HUES48 (cell line): ENCODE results near the gene TTC13.
A peak's percentile ranks its signal among the peaks of the same experiment; 100 is the strongest.
"Not testable (repeated sequence)": the region's sequence is repeated elsewhere in the genome, so short reads cannot be mapped to it uniquely, and the experiment has no call there.

Experiments
- H3K27ac ChIP-seq: one replicate; pipeline ENCODE4 v1.7.0; 2013; ENCODE audit warnings: low read depth, low read length, inconsistent platforms
- H3K27me3 ChIP-seq: 2 replicates; pipeline ENCODE4 v1.6.1; 2013; ENCODE audit warnings: mild to moderate bottlenecking, low read length; ENCODE audit not compliant: control insufficient read depth, insufficient read depth
- H3K36me3 ChIP-seq: 2 replicates; pipeline ENCODE4 v1.6.1; 2013; ENCODE audit warnings: low read length; ENCODE audit not compliant: control insufficient read depth, insufficient read depth
- H3K4me1 ChIP-seq: 2 replicates; pipeline ENCODE4 v1.6.1; 2013; ENCODE audit warnings: mild to moderate bottlenecking, low read length; ENCODE audit not compliant: control insufficient read depth, insufficient read depth
- H3K4me3 ChIP-seq: 2 replicates; pipeline ENCODE4 v1.5.1; 2013; ENCODE audit warnings: mild to moderate bottlenecking, low read depth, low read length
- H3K9ac ChIP-seq: 2 replicates; pipeline ENCODE4 v1.6.1; 2013; ENCODE audit warnings: mild to moderate bottlenecking, low read depth, low read length, moderate library complexity
- H3K9me3 ChIP-seq: 2 replicates; pipeline ENCODE4 v1.6.1; 2013; ENCODE audit warnings: low read length; ENCODE audit not compliant: control insufficient read depth, insufficient read depth

Gene TTC13

GRCh38 chr1:230992100-230992774, 13.6 kb upstream of the TTC13 start:
- Histone ChIP-seq H3K27ac (no peak overlapping the region), H3K36me3 (peaks cover 33% of the 10 kb centered on the region), H3K9ac (no peak overlapping the region), H3K27me3 (peaks cover 5% of the 10 kb centered on the region), H3K4me1 (no peaks in the 10 kb centered on the region), H3K4me3 (no peak overlapping the region), H3K9me3 (no peaks in the 10 kb centered on the region)

GRCh38 chr1:230987448-230987847, 8.8 kb upstream of the TTC13 start:
- Histone ChIP-seq H3K9me3 (no peaks in the 10 kb centered on the region), H3K36me3 (peaks cover 19% of the 10 kb centered on the region; the same call in 1 of the 2 replicates), H3K27ac (no peak overlapping the region), H3K4me1 (peaks cover 17% of the 10 kb centered on the region), H3K27me3 (peaks cover 52% of the 10 kb centered on the region), H3K4me3 (no peak overlapping the region), H3K9ac (no peak overlapping the region)

DNA sequence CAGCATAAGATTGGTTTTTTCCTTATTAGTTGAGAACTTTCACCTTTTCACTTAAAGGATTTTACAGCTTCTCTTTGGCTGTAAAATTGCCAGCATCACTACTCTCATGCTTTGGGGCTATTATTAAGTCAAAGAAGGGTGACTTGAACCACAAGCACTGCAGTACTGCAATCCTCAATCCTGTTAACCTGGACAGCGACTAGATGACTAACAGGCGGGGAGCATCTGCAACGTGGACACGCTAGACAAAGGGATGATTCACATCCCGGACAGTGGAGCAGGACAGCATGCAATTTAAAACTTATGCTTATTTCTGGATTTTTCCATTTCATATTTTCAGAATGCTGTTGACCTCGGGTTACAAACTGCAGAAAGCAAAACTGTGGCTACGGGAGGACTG, 8.3 kb upstream of the TTC13 start:
- H3K9me3 ChIP-seq, result no peaks in the 10 kb centered on the region
- H3K9ac ChIP-seq, result no peak overlapping the region
- peaks cover 15% of the 10 kb centered on the region; the same call in 1 of the 2 replicates for H3K36me3 ChIP-seq
- H3K27ac ChIP-seq, result no peak overlapping the region
- peaks cover 57% of the 10 kb centered on the region for H3K27me3 ChIP-seq
- H3K4me1 ChIP-seq, result peaks cover 17% of the 10 kb centered on the region
- no peak overlapping the region for H3K4me3 ChIP-seq

DNA sequence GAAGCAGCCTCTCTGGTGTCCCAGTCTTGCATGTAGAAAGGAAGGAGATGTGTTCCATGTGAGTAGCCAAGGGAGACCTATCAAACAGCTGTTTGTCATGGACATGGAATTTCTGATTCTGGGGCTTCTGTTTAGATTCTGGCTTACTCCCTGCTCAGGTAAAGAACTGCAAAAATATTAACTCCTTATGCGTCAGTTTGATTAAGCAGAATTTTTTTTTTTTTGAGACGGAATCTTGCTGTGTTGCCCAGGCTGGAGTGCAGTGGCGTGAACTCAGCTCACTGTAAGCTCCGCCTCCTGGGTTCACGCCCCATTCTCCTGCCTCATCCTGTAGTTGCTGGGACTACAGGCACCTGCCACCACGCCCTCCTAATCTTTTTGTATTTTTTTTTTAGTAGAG, 7.0 kb upstream of the TTC13 start:
- no peak overlapping the region for H3K27ac ChIP-seq
- H3K4me3 ChIP-seq, result no peak overlapping the region
- no peaks in the 10 kb centered on the region for H3K9me3 ChIP-seq
- peaks cover 10% of the 10 kb centered on the region; the same call in 1 of the 2 replicates for H3K36me3 ChIP-seq
- peaks cover 17% of the 10 kb centered on the region for H3K4me1 ChIP-seq
- peaks cover 67% of the 10 kb centered on the region for H3K27me3 ChIP-seq
- H3K9ac ChIP-seq, result no peak overlapping the region

DNA sequence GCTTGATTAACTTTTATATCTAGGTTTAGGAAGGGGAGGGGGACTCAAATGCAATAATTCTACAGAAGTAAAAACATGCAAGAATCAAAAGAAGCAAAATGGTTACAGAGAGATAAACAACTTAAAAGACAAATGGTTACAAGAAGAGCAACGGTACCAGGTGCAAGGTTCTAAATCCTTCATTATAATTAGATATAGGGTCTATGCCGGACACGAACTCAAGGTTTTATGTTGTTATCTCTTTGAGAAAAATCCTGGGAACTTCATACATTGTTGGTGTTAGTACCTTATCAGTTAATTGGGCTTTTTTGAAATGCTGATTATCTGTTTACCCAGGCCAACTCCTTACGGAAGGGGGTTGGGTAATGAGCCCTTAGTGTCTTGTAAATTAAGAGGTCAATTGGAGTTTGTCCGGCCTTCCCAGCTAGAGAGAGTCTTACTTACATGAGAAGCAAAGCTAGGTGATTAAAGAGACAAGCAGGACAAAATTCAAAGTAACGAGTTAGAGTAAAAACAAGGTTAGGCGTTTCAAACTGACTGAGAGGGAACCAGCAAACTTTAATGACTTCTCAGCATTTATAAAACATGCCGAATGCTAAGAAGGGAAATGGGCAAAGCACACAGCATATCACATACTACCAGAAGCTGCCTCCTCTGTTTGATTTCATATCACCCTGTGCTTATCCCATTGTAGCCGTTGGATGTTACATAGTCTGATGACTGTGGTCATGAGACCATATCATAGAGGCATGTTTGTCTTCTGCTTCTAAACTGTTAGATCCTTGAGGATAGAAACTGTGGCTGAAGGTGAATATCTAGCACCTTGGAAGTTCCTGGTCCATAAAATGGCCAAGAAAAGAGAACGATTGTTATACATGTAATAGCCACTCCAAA, 6.2 kb upstream of the TTC13 start:
- peaks cover 17% of the 10 kb centered on the region for H3K4me1 ChIP-seq
- not testable (repeated sequence) for H3K9me3 ChIP-seq, H3K9ac ChIP-seq, H3K36me3 ChIP-seq
- peaks cover 67% of the 10 kb centered on the region for H3K27me3 ChIP-seq
- peak overlapping the region; percentile 46 for H3K4me3 ChIP-seq
- H3K27ac ChIP-seq, result peak overlapping the region; percentile 64

DNA sequence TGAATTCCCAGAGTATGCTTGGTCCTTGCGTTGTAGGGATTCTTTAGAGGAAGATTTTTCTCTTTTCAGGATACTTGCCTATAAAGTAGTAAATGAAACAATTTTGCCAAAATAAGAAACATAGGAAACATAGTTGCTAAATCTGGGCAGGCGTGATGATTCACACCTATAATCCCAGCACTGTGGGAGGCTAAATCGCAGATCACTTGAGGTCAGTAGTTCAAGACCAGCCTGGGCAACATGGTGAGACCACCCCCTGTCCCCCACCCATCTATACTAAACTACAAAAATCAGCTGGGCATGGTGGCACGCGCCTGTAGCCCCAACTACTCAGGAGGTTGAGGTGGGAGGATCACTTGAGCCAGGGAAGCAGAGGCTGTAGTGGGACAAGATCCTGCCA, 5.2 kb upstream of the TTC13 start:
- Histone ChIP-seq H3K27me3 (peaks cover 67% of the 10 kb centered on the region), H3K4me1 (peaks cover 17% of the 10 kb centered on the region), H3K27ac (no peak overlapping the region), H3K9ac (no peak overlapping the region), H3K9me3 (no peaks in the 10 kb centered on the region), H3K36me3 (0 out of 2 replicates have a peak, but pooled peaks cover 5% of the 10 kb centered on the region), H3K4me3 (no peak overlapping the region)

GRCh38 chr1:230982696-230983095, 4.0 kb upstream of the TTC13 start:
- no peak overlapping the region for H3K27ac ChIP-seq
- H3K36me3 ChIP-seq, result no peaks in the 10 kb centered on the region
- peaks cover 66% of the 10 kb centered on the region for H3K27me3 ChIP-seq
- H3K4me3 ChIP-seq, result no peak overlapping the region
- H3K9ac ChIP-seq, result no peak overlapping the region
- H3K9me3 ChIP-seq, result no peaks in the 10 kb centered on the region
- H3K4me1 ChIP-seq, result peaks cover 19% of the 10 kb centered on the region

DNA sequence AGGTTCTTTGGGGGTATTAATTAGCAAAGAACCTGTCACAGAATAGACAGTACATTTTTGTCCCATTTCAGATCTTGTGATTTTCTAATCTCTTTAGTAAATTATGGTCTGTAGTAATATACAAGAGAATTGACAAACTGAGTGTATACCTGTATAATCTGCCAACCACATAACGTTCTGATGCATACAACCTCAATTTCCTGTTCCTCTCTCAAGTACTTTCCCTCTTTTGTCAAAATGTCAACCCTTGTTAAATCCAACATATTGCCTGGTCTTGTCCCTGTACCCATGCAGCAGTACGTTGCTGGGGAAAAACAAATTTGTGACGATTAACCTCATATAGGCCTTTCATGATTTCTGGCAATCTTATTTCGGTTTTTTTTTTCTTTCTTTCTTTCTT, 1.3 kb upstream of the TTC13 start:
- Histone ChIP-seq H3K9ac (no peak overlapping the region), H3K4me1 (peaks cover 15% of the 10 kb centered on the region), H3K36me3 (no peaks in the 10 kb centered on the region; the same call in 1 of the 2 replicates), H3K9me3 (no peaks in the 10 kb centered on the region), H3K4me3 (peak overlapping the region; percentile 91), H3K27ac (no peak overlapping the region), H3K27me3 (peaks cover 39% of the 10 kb centered on the region)

GRCh38 chr1:230979389-230979716, 692 bp upstream of the TTC13 start:
- Histone ChIP-seq H3K27me3 (peaks cover 34% of the 10 kb centered on the region), H3K9ac (no peak overlapping the region)

DNA sequence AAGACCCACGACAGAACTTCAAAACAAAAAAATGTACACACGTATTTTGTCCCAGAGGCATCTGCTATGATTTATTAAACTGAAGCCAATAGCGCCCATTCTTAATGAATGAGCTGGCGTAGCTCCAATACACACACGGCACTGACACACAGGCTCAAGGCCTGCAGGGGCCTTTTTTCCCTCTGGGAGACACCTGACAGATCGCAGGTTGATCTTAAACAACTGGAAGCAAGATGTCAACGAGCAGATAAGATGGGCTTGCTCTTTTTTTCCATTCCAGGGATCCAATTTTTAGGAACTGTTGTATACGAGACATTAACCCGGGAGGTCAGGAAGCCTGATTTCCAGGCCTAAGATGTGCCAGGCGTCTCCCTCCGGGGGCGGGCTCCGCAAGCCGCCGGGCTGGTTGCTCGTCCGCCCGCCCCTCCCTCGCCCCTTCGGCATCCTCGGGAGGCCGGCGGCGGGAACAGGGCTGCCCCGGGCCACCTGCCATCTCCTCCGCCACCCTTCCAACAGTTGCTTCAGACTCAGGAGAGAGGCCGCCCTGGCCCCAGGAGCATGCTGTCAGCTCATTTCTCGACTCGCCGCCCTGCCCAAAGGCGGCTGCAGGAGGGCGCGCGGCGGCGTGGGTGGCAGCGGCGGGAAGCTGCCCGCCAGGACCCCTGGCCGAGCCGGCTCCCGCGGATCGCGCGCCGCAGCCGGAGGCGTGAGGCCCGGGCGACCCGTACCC, 735 bp downstream of the TTC13 start:
- Histone ChIP-seq H3K9ac (no peak overlapping the region; the same call in 1 of the 2 replicates), H3K4me1 (peaks cover 5% of the 10 kb centered on the region; the same call in 1 of the 2 replicates), H3K36me3 (no peaks in the 10 kb centered on the region; the same call in 1 of the 2 replicates), H3K27me3 (peaks cover 20% of the 10 kb centered on the region), H3K4me3 (peak overlapping the region; percentile 91), H3K9me3 (no peaks in the 10 kb centered on the region), H3K27ac (no peak overlapping the region)

More at GRCh38 chr1:230979389-230979716, 692 bp upstream of the TTC13 start:
- Histone ChIP-seq H3K9me3 (no peaks in the 10 kb centered on the region), H3K36me3 (no peaks in the 10 kb centered on the region; the same call in 1 of the 2 replicates), H3K4me1 (peaks cover 10% of the 10 kb centered on the region; the same call in 1 of the 2 replicates), H3K4me3 (peak overlapping the region; percentile 91), H3K27ac (no peak overlapping the region)
